Measurements from ENCODE around the gene TDRD10.

The TDRD10 gene

GRCh38 chr1:154459080-154459479 is 42.9 kb upstream of the TDRD10 start:
- Histone ChIP-seq H3K36me3 (replicated peaks) (no peaks in the 10 kb centered on the region), H3K27ac (no peak overlapping the region), H3K4me3 (ENCODE audit: low read depth, low read length) (no peak overlapping the region), H3K27me3 (replicated peaks) (no peaks in the 10 kb centered on the region)
- DNase-seq = no peak
- no peak for TF ChIP-seq CTCF (IDR thresholded peaks at IDR 0.05; ENCODE audit: low read depth, low read length, missing control alignments)
- in situ Hi-C loops (cut with HindIII; ENCODE audit: low pct_ligation_motif_present, low sequenced_read_pairs) = no loop called here

- no peak for TF ChIP-seq CTCF (IDR thresholded peaks at IDR 0.05; ENCODE audit: low read depth, low read length, missing control alignments)
- Histone ChIP-seq H3K27me3 (replicated peaks) (no peaks in the 10 kb centered on the region), H3K27ac (no peak overlapping the region), H3K36me3 (replicated peaks) (no peaks in the 10 kb centered on the region), H3K4me3 (ENCODE audit: low read depth, low read length) (no peak overlapping the region)
- in situ Hi-C loops (cut with HindIII; ENCODE audit: low pct_ligation_motif_present, low sequenced_read_pairs) = no loop called here
- DNase-seq = no peak
Measured at GRCh38 chr1:154460695-154461260, 41.2 kb upstream of the TDRD10 start.

GRCh38 chr1:154463512-154463990 is 38.5 kb upstream of the TDRD10 start:
- H3K36me3 ChIP-seq (replicated peaks) = no peaks in the 10 kb centered on the region
- peak; percentile 10 for DNase-seq
- H3K27me3 ChIP-seq (replicated peaks) = no peaks in the 10 kb centered on the region
- H3K4me3 ChIP-seq (ENCODE audit: low read depth, low read length) = no peak overlapping the region
- peak overlapping the region; percentile 78 for H3K27ac ChIP-seq
- no peak for TF ChIP-seq CTCF (IDR thresholded peaks at IDR 0.05; ENCODE audit: low read depth, low read length, missing control alignments)
- in situ Hi-C loops (cut with HindIII; ENCODE audit: low pct_ligation_motif_present, low sequenced_read_pairs) = no loop called here

- no peak for DNase-seq
- TF ChIP-seq CTCF (IDR thresholded peaks at IDR 0.05; ENCODE audit: low read depth, low read length, missing control alignments) = no peak
- Histone ChIP-seq H3K27me3 (replicated peaks) (no peaks in the 10 kb centered on the region), H3K27ac (no peak overlapping the region), H3K4me3 (ENCODE audit: low read depth, low read length) (no peak overlapping the region), H3K36me3 (replicated peaks) (no peaks in the 10 kb centered on the region)
- in situ Hi-C loops (cut with HindIII; ENCODE audit: low pct_ligation_motif_present, low sequenced_read_pairs) = no loop called here
Measured at GRCh38 chr1:154465621-154466195, 36.3 kb upstream of the TDRD10 start.

- DNase-seq = no peak
- H3K4me3 ChIP-seq (ENCODE audit: low read depth, low read length) = no peak overlapping the region
- H3K36me3 ChIP-seq (replicated peaks) = no peaks in the 10 kb centered on the region
- in situ Hi-C loops (cut with HindIII; ENCODE audit: low pct_ligation_motif_present, low sequenced_read_pairs) = no loop called here
- no peaks in the 10 kb centered on the region for H3K27me3 ChIP-seq (replicated peaks)
- no peak overlapping the region for H3K27ac ChIP-seq
- no peak for TF ChIP-seq CTCF (IDR thresholded peaks at IDR 0.05; ENCODE audit: low read depth, low read length, missing control alignments)
Measured at GRCh38 chr1:154466206-154466605, 35.8 kb upstream of the TDRD10 start.

Measured in brain microvascular endothelial cell (primary cell).